GM12878 (cell line): ENCODE measurements around the gene PDE11A. TPM values are rescaled to one million over a fixed set of nuclear protein-coding genes. Genes with fewer than 3 reads are reported as not detected.
A peak's percentile ranks its signal among the peaks of the same experiment; 100 is the strongest.

Source experiments
- ATAC-seq: fragments of 200-7000 bp; cut with Tn5 transposase; 3 replicates; pipeline ENCODE4 v1.9.1; 2020; ENCODE audit warnings: mild to moderate bottlenecking, moderate library complexity
- BruUV-seq: library from RNA; stranded (reverse); fragments of 400-500 nt; replicated peaks from 2 replicates; lab custom pipeline; 2021; lab: Mats Ljungman, UMichigan
- CTCF ChIA-PET: fragments of 300-600 bp; sonication (Branson Sonifier 250); formaldehyde crosslinking; extraction: SDS; loops from one replicate; lab custom pipeline; 2021; ENCODE audit warnings: inconsistent platforms; lab: Yijun Ruan, JAX
- POLR2A ChIA-PET: fragments of 350-600 bp; formaldehyde crosslinking; extraction: SDS; loops from one replicate; lab custom pipeline; 2021; ENCODE audit warnings: inconsistent platforms; lab: Charles Lee
- RAD21 ChIA-PET: fragments of 300-600 bp; sonication (Branson Sonifier 250); formaldehyde crosslinking; loops from one replicate; lab custom pipeline; 2023; ENCODE audit warnings: antibody characterized with exemption; ENCODE audit not compliant: unreplicated experiment; lab: Charles Lee
- SMC1A ChIA-PET: fragments of 300-600 bp; sonication (Branson Sonifier 250); formaldehyde crosslinking; loops from one replicate; lab custom pipeline; 2023; ENCODE audit not compliant: unreplicated experiment, uncharacterized antibody; lab: Charles Lee
- DNase-seq: peaks from one replicate; pipeline ENCODE4 v3.0.0-alpha.2; 2011; ENCODE audit warnings: low read depth, low spot score
- FAIRE-seq: peaks from 3 replicates; lab custom pipeline; 2011; peaks lifted over from hg19 to GRCh38; lab: Jason Lieb, UNC
- H2AFZ ChIP-seq: 2 replicates; pipeline ENCODE4 v1.6.0; 2011; ENCODE audit warnings: low read depth, low read length, control low read depth; ENCODE audit not compliant: control insufficient read depth
- H3K27ac ChIP-seq: 2 replicates; pipeline ENCODE4 v1.5.1; 2011; ENCODE audit warnings: control low read depth; ENCODE audit not compliant: control insufficient read depth, insufficient read depth
- H3K27me3 ChIP-seq, 2 experiments: replicated peaks in 1 of 2; 2 replicates each; pipeline versions ENCODE4 v1.6.0 to v1.6.1; 2011; ENCODE audit warnings: low read length in 1 of 2; ENCODE audit not compliant: control insufficient read depth in 2 of 2, insufficient read depth in 2 of 2
- H3K36me3 ChIP-seq, 2 experiments: 2 replicates each; pipeline ENCODE4 v1.5.1; 2011; ENCODE audit warnings: low read length in 1 of 2; ENCODE audit not compliant: control insufficient read depth in 2 of 2, insufficient read depth in 2 of 2
- H3K4me1 ChIP-seq: 2 replicates; pipeline ENCODE4 v1.6.1; 2011; ENCODE audit warnings: mild to moderate bottlenecking, low read length, moderate library complexity, mixed read lengths; ENCODE audit not compliant: control insufficient read depth, insufficient read depth
- H3K4me2 ChIP-seq: 2 replicates; pipeline ENCODE4 v1.6.0; 2011; ENCODE audit warnings: control low read depth; ENCODE audit not compliant: control insufficient read depth, insufficient read depth
- H3K4me3 ChIP-seq: fragments of 200-600 bp; sonication (generic); 2 replicates; pipeline ENCODE4 v1.5.1; 2016
- H3K79me2 ChIP-seq: 2 replicates; pipeline ENCODE4 v1.6.0; 2011; ENCODE audit warnings: low read length; ENCODE audit not compliant: control insufficient read depth, insufficient read depth
- H3K9ac ChIP-seq: 2 replicates; pipeline ENCODE4 v1.8.0; 2011; ENCODE audit warnings: low read length, control low read depth, mixed read lengths; ENCODE audit not compliant: control insufficient read depth, insufficient read depth
- H3K9me3 ChIP-seq: replicated peaks from 3 replicates; pipeline ENCODE4 v1.5.1; 2011; ENCODE audit warnings: mild to moderate bottlenecking, low read length; ENCODE audit not compliant: control insufficient read depth, insufficient read depth
- H4K20me1 ChIP-seq: 2 replicates; pipeline ENCODE4 v1.6.0; 2011; ENCODE audit not compliant: control insufficient read depth, insufficient read depth
- CREB1 ChIP-seq: IDR thresholded peaks from 2 replicates; pipeline ENCODE4 v1.6.1; 2012; ENCODE audit warnings: low read depth, mild to moderate bottlenecking, inconsistent platforms
- RFX5 ChIP-seq: IDR thresholded peaks from 2 replicates; pipeline ENCODE4 v1.6.1; 2011; ENCODE audit warnings: low read depth, low read length, improper control_type of control experiment
- SUZ12 ChIP-seq: fragments of 200-600 bp; sonication (generic); IDR thresholded peaks from one replicate; pipeline ENCODE4 v1.6.1; 2018; ENCODE audit warnings: antibody characterized with exemption, mild to moderate bottlenecking; ENCODE audit not compliant: unreplicated experiment
- ZZZ3 ChIP-seq: IDR thresholded peaks from 2 replicates; pipeline ENCODE4 v1.6.1; 2011; ENCODE audit warnings: low read depth; ENCODE audit not compliant: control insufficient read depth, insufficient read length
- WGBS: methylation state at CpG from one replicate; pipeline ENCODE4 v1.1.6; 2016; ENCODE audit warnings: low lambda C conversion rate; ENCODE audit not compliant: insufficient replicate concordance, insufficient coverage; ENCODE audit errors: missing lambda C conversion rate; 5-methylcytosine and 5-hydroxymethylcytosine counted together
- in situ Hi-C: fragments of 300-500 bp; cut with MboI; formaldehyde crosslinking; loops from 9 replicates; pipeline ENCODE4 v1.14.3; 2018; ENCODE audit warnings: mixed read lengths
- intact Hi-C: fragments of 100-400 bp; cut with micrococcal nuclease; formaldehyde crosslinking; loops from one replicate; pipeline ENCODE4 v1.14.2; 2022; ENCODE audit not compliant: unreplicated experiment
- polyA plus RNA-seq, 11 experiments: library from polyadenylated mRNA; depleted of rRNA in 4 of 11; unstranded in 6 of 11; stranded (reverse) in 5 of 11; fragments of >200 nt; fragmentation: Nextera tagmentation in 4 of 11; fragmentation: Illumina TruSeq in 1 of 11; extraction: Ambion mirVana in 4 of 11; extraction: Trizol in 1 of 11; gene quantifications; 1 replicate in 1 of 11; 2 replicates in 10 of 11; pipeline versions ENCODE4 v1.2.1 to v1.2.3, GENCODE V29; 2011 to 2016; ENCODE audit warnings: inconsistent platforms in 2 of 11, missing spikeins in 2 of 11, low read depth in 1 of 11
- total RNA-seq, 4 experiments: library from RNA; depleted of rRNA in 3 of 4; stranded (reverse); fragments of >200 nt in 3 of 4; fragmentation: Illumina TruSeq in 1 of 4; extraction: Trizol in 1 of 4; gene quantifications; 2 replicates each; pipeline versions ENCODE4 v1.2.1 to v1.2.3, GENCODE V29; 2013 to 2021
- TF ChIP-seq, protein P1 (sequence below): fragments of 450-650 bp; IDR thresholded peaks from 2 replicates; pipeline ENCODE4 v1.6.1; 2016; ENCODE audit warnings: mild to moderate bottlenecking

The PDE11A gene
- total and polyA plus RNA-seq, 10 of the 15 experiments (the other 5 are each of a cell fraction or from before 2014, with no cell fraction given): 0.01 to 0.17 (median 0.06) TPM; not detected in 5

DNA sequence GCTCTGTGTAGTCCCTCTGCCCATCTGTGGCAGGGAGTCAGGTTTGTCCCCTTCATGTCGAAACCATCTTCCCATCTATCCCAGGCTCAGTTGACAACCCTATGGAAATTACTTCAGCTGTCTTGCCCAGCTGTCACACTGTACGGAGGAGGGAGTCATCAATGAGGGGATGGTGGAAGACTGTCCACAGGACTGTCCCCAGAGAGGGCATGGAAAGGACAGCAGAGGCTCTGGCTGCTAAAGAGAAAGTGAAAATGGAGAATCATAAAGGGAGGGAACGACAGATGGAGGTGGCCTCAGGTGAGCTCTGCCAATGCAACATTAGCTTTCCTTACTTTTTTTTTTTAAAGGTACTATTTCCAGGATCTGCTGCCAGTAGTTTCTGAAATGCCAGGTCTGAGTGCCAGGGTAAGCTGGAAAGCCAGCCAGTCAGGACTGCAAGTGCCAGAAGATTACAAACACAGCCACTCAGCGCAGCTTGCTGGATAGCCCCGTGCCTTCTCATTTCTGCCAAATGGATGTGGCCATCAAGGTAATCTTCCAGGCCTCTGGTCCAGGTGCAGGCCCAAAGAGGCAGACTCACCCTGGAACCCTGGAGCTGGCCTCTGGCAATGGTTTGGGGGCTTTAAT is 487.2 kb downstream of the PDE11A start:
- FAIRE-seq (no peak), DNase-seq (no peak), ATAC-seq (no peak)
- no peaks in the 10 kb centered on the region for H3K79me2 ChIP-seq
- H3K9ac ChIP-seq: no peak overlapping the region
- no peak overlapping the region for H3K4me2 ChIP-seq
- H3K27me3 ChIP-seq: no peaks in the 10 kb centered on the region; a peak in 1 of 4 replicates
- BruUV-seq: no TSS peak
- WGBS: 69% methylated on average over 5 of the region's 5 CpGs
- H3K36me3 ChIP-seq: no peaks in the 10 kb centered on the region
- ChIA-PET CTCF (interaction anchor here (0.9 kb wide), 1 partner anchor 19 kb away, joined by 3 read pairs; no protein-coding TSS in a partner anchor), SMC1A (interaction anchor here (0.7 to 1.5 kb wide), 3 partner anchors 19 to 96 kb away, joined by 3 read pairs; no protein-coding TSS in a partner anchor), POLR2A (no interaction called here), RAD21 (no interaction called here)
- no peak for TF ChIP-seq ZZZ3
- no peak for TF ChIP-seq RFX5
- TF ChIP-seq SUZ12: no peak
- in situ Hi-C loops (no loop called here), intact Hi-C loops (no loop called here)
- H3K27ac ChIP-seq: no peak overlapping the region
- no peaks in the 10 kb centered on the region for H4K20me1 ChIP-seq
- no peak overlapping the region for H2AFZ ChIP-seq
- H3K4me1 ChIP-seq: no peaks in the 10 kb centered on the region
- no peaks in the 10 kb centered on the region for H3K9me3 ChIP-seq
- H3K4me3 ChIP-seq: no peak overlapping the region

DNA sequence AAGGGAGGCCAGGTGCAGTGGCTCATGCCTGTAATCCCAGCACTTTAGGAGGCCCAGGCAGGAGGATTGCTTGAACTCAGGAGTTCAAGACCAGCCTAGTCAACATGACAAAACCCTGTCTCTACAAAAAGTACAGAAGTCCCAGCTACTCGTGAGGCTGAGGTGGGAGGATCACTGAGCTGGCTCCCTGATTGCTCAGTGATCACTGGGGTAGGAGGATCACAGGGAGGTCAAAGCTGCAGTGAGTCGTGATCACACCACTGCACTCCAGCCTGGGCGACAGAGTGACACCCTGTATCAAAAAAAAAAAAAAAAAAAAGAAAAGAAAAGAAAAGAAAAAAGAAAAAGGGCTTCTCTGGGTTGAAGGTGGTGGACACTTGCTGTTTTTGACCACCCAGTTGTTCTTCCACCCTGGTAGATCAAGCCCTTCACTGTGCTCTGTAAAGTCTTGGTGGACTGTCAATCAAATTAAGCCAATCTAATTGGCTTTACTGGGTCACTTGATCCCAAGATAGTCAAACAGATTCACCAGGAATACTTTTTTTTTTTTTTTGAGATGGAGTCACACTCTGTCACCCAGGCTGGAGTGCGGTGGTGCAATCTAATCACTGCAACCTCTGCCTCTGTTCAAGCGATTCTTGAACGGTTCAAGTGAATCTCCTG is 488.4 kb downstream of the PDE11A start:
- in situ Hi-C loops: no loop called here
- no peak for TF ChIP-seq CREB1
- TF ChIP-seq, protein P1, sequence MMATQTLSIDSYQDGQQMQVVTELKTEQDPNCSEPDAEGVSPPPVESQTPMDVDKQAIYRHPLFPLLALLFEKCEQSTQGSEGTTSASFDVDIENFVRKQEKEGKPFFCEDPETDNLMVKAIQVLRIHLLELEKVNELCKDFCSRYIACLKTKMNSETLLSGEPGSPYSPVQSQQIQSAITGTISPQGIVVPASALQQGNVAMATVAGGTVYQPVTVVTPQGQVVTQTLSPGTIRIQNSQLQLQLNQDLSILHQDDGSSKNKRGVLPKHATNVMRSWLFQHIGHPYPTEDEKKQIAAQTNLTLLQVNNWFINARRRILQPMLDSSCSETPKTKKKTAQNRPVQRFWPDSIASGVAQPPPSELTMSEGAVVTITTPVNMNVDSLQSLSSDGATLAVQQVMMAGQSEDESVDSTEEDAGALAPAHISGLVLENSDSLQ: peak; percentile 35; the same call in 1 of the 2 replicates
- BruUV-seq: no TSS peak
- POLR2A ChIA-PET: no interaction called here
- H3K36me3 ChIP-seq: no peaks in the 10 kb centered on the region
- DNase-seq (no peak), ATAC-seq (no peak), FAIRE-seq (no peak)
- no peak overlapping the region for H3K27ac ChIP-seq
- H3K4me2 ChIP-seq: no peak overlapping the region
- no peak overlapping the region for H3K4me3 ChIP-seq
- H3K79me2 ChIP-seq: no peaks in the 10 kb centered on the region
- WGBS: 84% methylated on average over 4 of the region's 6 CpGs
- H3K9ac ChIP-seq: no peak overlapping the region
- SMC1A ChIA-PET: no interaction called here
- H2AFZ ChIP-seq: no peak overlapping the region
- intact Hi-C loops: no loop called here
- CTCF ChIA-PET: interaction anchor here (0.7 kb wide), 1 partner anchor 366 kb away, joined by 3 read pairs; no protein-coding TSS in a partner anchor
- H3K9me3 ChIP-seq: no peaks in the 10 kb centered on the region
- no peaks in the 10 kb centered on the region; a peak in 1 of 4 replicates for H3K27me3 ChIP-seq
- RAD21 ChIA-PET: no interaction called here
- H4K20me1 ChIP-seq: no peaks in the 10 kb centered on the region
- H3K4me1 ChIP-seq: no peaks in the 10 kb centered on the region
